Heart right ventricle (tissue), 16 donors: ENCODE data around the gene CPLX3. TPM values are rescaled to one million over a fixed set of nuclear protein-coding genes. Genes with fewer than 3 reads are reported as not detected.

Experiments
- ATAC-seq, 8 donors: fragments of 200-7000 bp; cut with Tn5 transposase; one replicate each; pipeline ENCODE4 v1.9.1; 2020; ENCODE audit warnings: mild to moderate bottlenecking in 8 of 8, moderate library complexity in 8 of 8, moderate number of reproducible peaks in 1 of 8
- DNase-seq, 2 donors: peaks; one replicate each; pipeline ENCODE4 v3.0.0-alpha.2; 2020
- H3K27ac ChIP-seq, 10 donors: fragments of 200-600 bp; sonication (generic) in 2 of 10; one replicate each; pipeline versions ENCODE4 v1.5.0 to v1.8.0; 2020 to 2022; ENCODE audit warnings: mild to moderate bottlenecking in 3 of 10
- H3K27me3 ChIP-seq, 7 donors: fragments of 200-600 bp; one replicate each; pipeline ENCODE4 v1.8.0; 2021 to 2022; ENCODE audit warnings: mild to moderate bottlenecking in 2 of 7
- H3K36me3 ChIP-seq, 9 donors: fragments of 200-600 bp; sonication (generic) in 1 of 9; one replicate each; pipeline versions ENCODE4 v1.5.0 to v1.8.0; 2020 to 2022; ENCODE audit warnings: mild to moderate bottlenecking in 2 of 9
- H3K4me1 ChIP-seq, 9 donors: fragments of 200-600 bp; sonication (generic) in 1 of 9; one replicate each; pipeline versions ENCODE4 v1.5.0 to v1.8.0; 2020 to 2022; ENCODE audit warnings: mild to moderate bottlenecking in 4 of 9
- H3K4me3 ChIP-seq, 10 donors: fragments of 200-600 bp; sonication (generic) in 2 of 10; one replicate each; pipeline versions ENCODE4 v1.5.0 to v1.8.0; 2020 to 2022; ENCODE audit warnings: mild to moderate bottlenecking in 7 of 10, moderate library complexity in 2 of 10
- H3K9me3 ChIP-seq, 11 donors: fragments of 200-600 bp in 10 of 11; sonication (generic) in 2 of 11; one replicate each; pipeline versions ENCODE4 v1.5.0 to v1.8.0; 2013 to 2022; ENCODE audit warnings: mild to moderate bottlenecking in 2 of 11, control low read depth in 1 of 11, moderate library complexity in 1 of 11
- WGBS, 2 donors: extraction: QIAGEN DNeasy Blood & Tissue Kit; methylation state at CpG; one replicate each; pipeline ENCODE4 v1.1.7; 2013; ENCODE audit warnings: inconsistent platforms in 1 of 2; 5-methylcytosine and 5-hydroxymethylcytosine counted together
- intact Hi-C, 10 donors: fragments of 100-400 bp; cut with DNase I; formaldehyde crosslinking; loops; one replicate each; pipeline versions ENCODE4 v1.11.1 to v1.14.2; 2022
- polyA plus RNA-seq, 2 donors: library from polyadenylated mRNA; stranded (reverse); fragments of 200-250 nt; gene quantifications; one replicate each; pipeline ENCODE4 v1.2.3, GENCODE V29; 2013
- total RNA-seq, 10 donors: library from RNA; stranded (reverse); fragmentation: NEBNext Ultra II Directional in 3 of 10; extraction: Animal tissue kit (Norgen Biotek cat#: 25700) in 3 of 10; gene quantifications; one replicate each; pipeline versions ENCODE4 v1.2.1 to v1.2.4, GENCODE V29; 2021 to 2023
- TF ChIP-seq, protein P1 (sequence below), 9 donors: fragments of 200-600 bp; sonication (generic) in 2 of 9; IDR thresholded peaks; one replicate each; pipeline versions ENCODE4 v1.5.0 to v1.8.0; 2021 to 2022; ENCODE audit warnings: antibody characterized with exemption in 9 of 9, mild to moderate bottlenecking in 5 of 9, moderate library complexity in 1 of 9
- donor health status: Arrhythmogenic right ventricular cardiomyopathy.
- donor health status: ischemic (EF 13 %, LVEDD 7.1; RV severe dilation, severe dysfunction).
- donor health status: healthy with polysubstance abuse.
- donor health status: DM: no; HTN: yes; CAD: no.
- donor health status: DM: no; HTN: no; CAD: no.
- donor health status: ischemic (EF 25% LVEDD 6.9; RV normal size, moderate dysfunction).
- donor health status: ischemic (EF 25% LVEDD 5.7; RV mildly dilated, moderate dysfunction).
- donor health status: healthy.
- donor health status: DM: yes; HTN: yes; CAD: no.
- donor health status: Ischemic cardiomyopathy.
- donor health status: ischemic (EF 35%, LVEDD 5.7; RV mildly dilated, moderate dysfunction).
- donor health status: nonischemic (EF 11% LVEDD 7.7; RV severe dilation, severe dysfunction).
- donor health status: DM: yes; HTN: yes; CAD: no.
- donor health status: PGD.
- donor health status: ischemic (EF 29% LVEDD 5.4; RV normal size, mild dysfunction).
- donor health status: nonischemic (EF 23%, LVEDD 6.1; RV moderate dilation, normal function).

The CPLX3 gene
- total and polyA plus RNA-seq, 12 donors, result 0.04 to 14.6 (median 1.3) TPM; not detected in 1

DNA sequence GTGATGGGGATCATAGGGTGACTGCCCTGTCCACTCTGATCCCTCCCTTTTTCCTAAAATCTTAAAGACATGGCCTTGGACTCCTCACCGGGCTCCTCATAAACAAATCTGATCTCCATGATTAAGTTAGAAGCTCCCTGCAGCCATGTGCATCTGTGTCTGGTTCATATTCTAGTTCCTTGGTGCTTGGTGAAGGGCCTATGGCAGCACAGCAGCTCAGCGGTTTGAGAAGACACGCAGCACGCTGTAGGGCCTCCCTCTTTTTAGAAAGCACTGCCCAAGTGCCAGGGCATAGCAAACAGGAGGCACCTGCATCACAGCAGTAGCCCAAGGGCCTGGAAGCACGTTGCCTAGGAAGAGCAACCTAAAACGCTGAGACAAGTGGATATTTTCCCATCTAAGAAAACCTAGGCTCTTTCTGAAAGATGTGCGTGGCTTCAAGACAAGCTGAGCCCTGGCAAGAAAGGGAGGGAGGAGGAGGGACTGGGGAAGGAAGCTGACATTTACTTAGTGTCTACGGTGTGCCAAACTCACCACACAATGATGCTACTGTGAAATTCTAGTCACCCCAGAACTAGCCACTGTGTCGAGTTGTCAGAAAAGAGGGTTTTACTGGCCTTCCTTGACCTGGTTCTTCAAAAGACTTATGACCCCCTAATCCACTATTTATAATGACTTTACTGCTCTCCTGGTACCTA, 31.4 kb downstream of the CPLX3 start:
- ATAC-seq, result peak in 1 of 8 donors; percentile 25
- intact Hi-C loops, result no loop called here

GRCh38 chr15:74858369-74858740, 31.9 kb downstream of the CPLX3 start:
- no peak for DNase-seq
- intact Hi-C loops, result no loop called here
- no peaks in the 10 kb centered on the region for H3K9me3 ChIP-seq
- no peak overlapping the region for H3K4me3 ChIP-seq
- TF ChIP-seq, protein P1, sequence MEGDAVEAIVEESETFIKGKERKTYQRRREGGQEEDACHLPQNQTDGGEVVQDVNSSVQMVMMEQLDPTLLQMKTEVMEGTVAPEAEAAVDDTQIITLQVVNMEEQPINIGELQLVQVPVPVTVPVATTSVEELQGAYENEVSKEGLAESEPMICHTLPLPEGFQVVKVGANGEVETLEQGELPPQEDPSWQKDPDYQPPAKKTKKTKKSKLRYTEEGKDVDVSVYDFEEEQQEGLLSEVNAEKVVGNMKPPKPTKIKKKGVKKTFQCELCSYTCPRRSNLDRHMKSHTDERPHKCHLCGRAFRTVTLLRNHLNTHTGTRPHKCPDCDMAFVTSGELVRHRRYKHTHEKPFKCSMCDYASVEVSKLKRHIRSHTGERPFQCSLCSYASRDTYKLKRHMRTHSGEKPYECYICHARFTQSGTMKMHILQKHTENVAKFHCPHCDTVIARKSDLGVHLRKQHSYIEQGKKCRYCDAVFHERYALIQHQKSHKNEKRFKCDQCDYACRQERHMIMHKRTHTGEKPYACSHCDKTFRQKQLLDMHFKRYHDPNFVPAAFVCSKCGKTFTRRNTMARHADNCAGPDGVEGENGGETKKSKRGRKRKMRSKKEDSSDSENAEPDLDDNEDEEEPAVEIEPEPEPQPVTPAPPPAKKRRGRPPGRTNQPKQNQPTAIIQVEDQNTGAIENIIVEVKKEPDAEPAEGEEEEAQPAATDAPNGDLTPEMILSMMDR (IDR thresholded peaks at IDR 0.05), result no peak
- 75 to 82% methylated on average over 4 of the region's 4 CpGs for WGBS, 2 donors
- H3K27ac ChIP-seq, result peak overlapping the region in 1 of 10 donors; percentile 53
- ATAC-seq, result no peak
- H3K27me3 ChIP-seq, result no peaks in the 10 kb centered on the region
- H3K4me1 ChIP-seq, result peaks cover 4 to 48% (median 42%) of the 10 kb centered on the region in 9 donors
- peaks cover 0 to 23% (median 11%) of the 10 kb centered on the region in 9 donors for H3K36me3 ChIP-seq

More for the DNA sequence above, 31.4 kb downstream of the CPLX3 start:
- Histone ChIP-seq H3K4me3 (no peak overlapping the region), H3K27me3 (no peaks in the 10 kb centered on the region), H3K9me3 (no peaks in the 10 kb centered on the region), H3K36me3 (peaks cover 0 to 28% (median 16%) of the 10 kb centered on the region in 9 donors), H3K4me1 (peaks cover 4 to 48% (median 42%) of the 10 kb centered on the region in 9 donors), H3K27ac (peak overlapping the region in 1 of 10 donors; percentile 53)
- WGBS, 2 donors, result 72 to 75% methylated on average over 9 of the region's 9 CpGs
- TF ChIP-seq, protein P1 (IDR thresholded peaks at IDR 0.05), result no peak
- DNase-seq, result no peak

DNA sequence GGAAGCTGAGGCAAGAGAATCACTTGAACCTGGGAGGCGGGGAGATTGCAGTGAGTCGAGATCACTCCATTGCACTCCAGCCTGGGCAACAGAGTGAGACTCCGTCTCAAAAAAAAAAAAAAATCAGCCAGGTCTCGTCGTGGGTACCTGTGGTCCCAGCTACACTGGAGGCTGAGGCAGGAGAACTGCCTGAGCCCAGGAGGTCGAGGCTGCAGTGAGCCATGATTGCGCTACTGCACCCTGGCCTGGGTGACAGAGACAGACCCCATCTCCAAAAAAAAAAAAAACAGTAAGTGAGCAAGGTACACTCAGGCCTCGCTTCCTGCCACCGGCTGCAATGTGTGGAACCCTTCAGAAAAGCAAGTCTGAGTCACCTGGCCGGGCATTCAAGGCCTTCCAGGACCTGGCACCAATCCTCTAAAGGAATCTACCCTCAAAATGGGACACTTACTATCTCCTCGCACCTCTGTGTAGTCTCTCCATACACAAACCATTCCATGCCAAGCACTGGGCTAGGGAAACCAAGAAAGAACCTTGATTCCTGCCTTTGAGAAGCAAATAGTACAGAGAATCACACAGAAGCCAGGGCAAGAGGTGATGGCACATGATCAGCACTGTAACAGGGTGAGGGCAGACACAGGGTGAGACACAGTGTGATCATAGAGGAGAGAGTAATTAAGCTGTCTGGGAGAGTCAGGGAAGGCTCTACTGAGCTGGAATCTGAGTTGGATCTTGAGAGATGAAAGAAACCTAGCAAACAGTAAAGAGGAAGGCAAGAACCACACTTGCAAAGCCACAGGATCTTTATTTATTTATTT, 37.0 kb downstream of the CPLX3 start:
- Histone ChIP-seq H3K9me3 (no peaks in the 10 kb centered on the region), H3K4me3 (no peak overlapping the region), H3K27ac (peak overlapping the region in 3 of 10 donors; percentile 6 to 39 (median 21)), H3K27me3 (no peaks in the 10 kb centered on the region), H3K4me1 (peaks cover 13 to 71% (median 46%) of the 10 kb centered on the region in 9 donors), H3K36me3 (peaks cover 0 to 18% (median 0%) of the 10 kb centered on the region in 9 donors)
- peak in 2 of 8 donors; percentile 32 to 52 for ATAC-seq
- intact Hi-C loops, result no loop called here
- DNase-seq, result no peak
- 74 to 81% methylated on average over 11 of the region's 11 CpGs for WGBS, 2 donors
- TF ChIP-seq, protein P1 (IDR thresholded peaks at IDR 0.05), result no peak

- ATAC-seq (no peak), DNase-seq (no peak)
- Histone ChIP-seq H3K36me3 (peaks cover 0 to 22% (median 0%) of the 10 kb centered on the region in 9 donors), H3K27ac (no peak overlapping the region), H3K9me3 (no peaks in the 10 kb centered on the region), H3K4me1 (peaks cover 12 to 71% (median 48%) of the 10 kb centered on the region in 9 donors), H3K4me3 (no peak overlapping the region), H3K27me3 (no peaks in the 10 kb centered on the region)
- 89 to 90% methylated on average over 6 of the region's 6 CpGs for WGBS, 2 donors
- intact Hi-C loops, result no loop called here
- TF ChIP-seq, protein P1 (IDR thresholded peaks at IDR 0.05), result no peak
These were observed 37.9 kb downstream of the CPLX3 start for GRCh38 chr15:74864296-74864695.
